Measurements from ENCODE around the gene SSH3.

GRCh38 chr11:67303132-67303834, at the start of gene SSH3:
- TF ChIP-seq CTCF (conservative IDR thresholded peaks at IDR 0.05; ENCODE audit: low read depth, low read length) (no peak), BHLHE40 (IDR thresholded peaks at IDR 0.05; ENCODE audit: low read depth, low read length) (no peak), USF2 (IDR thresholded peaks at IDR 0.05; ENCODE audit: low read depth, low read length) (0 out of 2 replicates have a peak, but pooled peaks have one; percentile 14), RCOR1 (IDR thresholded peaks at IDR 0.05; ENCODE audit: insufficient replicate concordance, low read length) (no peak), CEBPB (IDR thresholded peaks at IDR 0.05; ENCODE audit: low read depth, low read length) (no peak), POLR2A (IDR thresholded peaks at IDR 0.05; ENCODE audit: low read depth, low read length) (no peak), CHD1 (IDR thresholded peaks at IDR 0.05; ENCODE audit: low read depth, low read length) (no peak), MAFK (IDR thresholded peaks at IDR 0.05; ENCODE audit: low read depth, low read length) (no peak)
